Stimulated activated memory B cell treated with anti-CD40 and anti-IgM and Interleukin-4, amounts not matched to agents 10 μg/mL and 1 μg/mL and 100 μg/mL, for 72 hours (primary cell): ENCODE data around the gene APOA5.
"Not testable (repeated sequence)": the region's sequence is repeated elsewhere in the genome, so short reads cannot be mapped to it uniquely, and the experiment has no call there.

Experiments used
- ATAC-seq: fragments of 150-1000 bp; cut with Tn5 transposase; 2 replicates; pipeline ENCODE4 v1.10.0; 2021
- H3K27ac Mint-ChIP-seq: one replicate; pipeline ENCODE4 v1.8.0; 2022; ENCODE audit warnings: mild to moderate bottlenecking, mixed read lengths
- H3K27me3 Mint-ChIP-seq: one replicate; pipeline ENCODE4 v1.8.0; 2022; ENCODE audit warnings: mixed read lengths
- H3K36me3 Mint-ChIP-seq: one replicate; pipeline ENCODE4 v1.8.0; 2022; ENCODE audit warnings: mixed read lengths
- H3K4me1 Mint-ChIP-seq: one replicate; pipeline ENCODE4 v1.8.0; 2022; ENCODE audit warnings: mixed read lengths
- H3K4me3 Mint-ChIP-seq: one replicate; pipeline ENCODE4 v1.8.0; 2022; ENCODE audit warnings: mild to moderate bottlenecking, moderate library complexity, mixed read lengths
- H3K9me3 Mint-ChIP-seq: one replicate; pipeline ENCODE4 v1.8.0; 2022; ENCODE audit warnings: mixed read lengths

APOA5 gene, protein sequence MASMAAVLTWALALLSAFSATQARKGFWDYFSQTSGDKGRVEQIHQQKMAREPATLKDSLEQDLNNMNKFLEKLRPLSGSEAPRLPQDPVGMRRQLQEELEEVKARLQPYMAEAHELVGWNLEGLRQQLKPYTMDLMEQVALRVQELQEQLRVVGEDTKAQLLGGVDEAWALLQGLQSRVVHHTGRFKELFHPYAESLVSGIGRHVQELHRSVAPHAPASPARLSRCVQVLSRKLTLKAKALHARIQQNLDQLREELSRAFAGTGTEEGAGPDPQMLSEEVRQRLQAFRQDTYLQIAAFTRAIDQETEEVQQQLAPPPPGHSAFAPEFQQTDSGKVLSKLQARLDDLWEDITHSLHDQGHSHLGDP

GRCh38 chr11:116791813-116792143 lies at the start of gene APOA5:
Gene APOA5 (minus strand): TSS chr11:116791879. CDS start chr11:116791860, 19 bp downstream.
- Mint-ChIP-seq H3K4me1 (peaks cover 23% of the 10 kb centered on the region), H3K4me3 (no peak within 1 kb of the TSS), H3K9me3 (no peaks in the 10 kb centered on the region), H3K27me3 (peaks cover 9% of the 10 kb centered on the region), H3K27ac (no peak within 1 kb of the TSS), H3K36me3 (peaks cover 5% of the 10 kb centered on the region)
- no peak for ATAC-seq

- Mint-ChIP-seq H3K36me3 (peaks cover 23% of the 10 kb centered on the region), H3K27me3 (no peaks in the 10 kb centered on the region), H3K9me3 (no peaks in the 10 kb centered on the region), H3K4me1 (peaks cover 6% of the 10 kb centered on the region), H3K27ac (no peak overlapping the region), H3K4me3 (no peak overlapping the region)
- ATAC-seq: no peak
These were observed 49.1 kb upstream of the APOA5 start for GRCh38 chr11:116840746-116841296.

- H3K4me3 Mint-ChIP-seq: no peak overlapping the region
- ATAC-seq: no peak
- peaks cover 19% of the 10 kb centered on the region for H3K36me3 Mint-ChIP-seq
- no peaks in the 10 kb centered on the region for H3K9me3 Mint-ChIP-seq
- no peaks in the 10 kb centered on the region for H3K27me3 Mint-ChIP-seq
- no peak overlapping the region for H3K27ac Mint-ChIP-seq
- H3K4me1 Mint-ChIP-seq: peaks cover 12% of the 10 kb centered on the region
These were observed 48.6 kb upstream of the APOA5 start for GRCh38 chr11:116840224-116840745.

- H3K4me1 Mint-ChIP-seq: peaks cover 19% of the 10 kb centered on the region
- H3K27ac Mint-ChIP-seq: no peak overlapping the region
- no peaks in the 10 kb centered on the region for H3K27me3 Mint-ChIP-seq
- no peaks in the 10 kb centered on the region for H3K9me3 Mint-ChIP-seq
- no peak for ATAC-seq
- H3K4me3 Mint-ChIP-seq: no peak overlapping the region
- H3K36me3 Mint-ChIP-seq: peaks cover 7% of the 10 kb centered on the region
These were observed 46.8 kb upstream of the APOA5 start for GRCh38 chr11:116838321-116839084.

GRCh38 chr11:116837231-116838091 lies 45.8 kb upstream of the APOA5 start, which contains the start of gene APOA1:
Gene APOA1 (minus strand): TSS chr11:116837622. CDS start chr11:116837387, 235 bp downstream.
- Mint-ChIP-seq H3K4me3 (no peak within 1 kb of the TSS), H3K27me3 (no peaks in the 10 kb centered on the region), H3K36me3 (no peaks in the 10 kb centered on the region), H3K27ac (no peak within 1 kb of the TSS), H3K9me3 (no peaks in the 10 kb centered on the region), H3K4me1 (peaks cover 19% of the 10 kb centered on the region)
- ATAC-seq: no peak

DNA sequence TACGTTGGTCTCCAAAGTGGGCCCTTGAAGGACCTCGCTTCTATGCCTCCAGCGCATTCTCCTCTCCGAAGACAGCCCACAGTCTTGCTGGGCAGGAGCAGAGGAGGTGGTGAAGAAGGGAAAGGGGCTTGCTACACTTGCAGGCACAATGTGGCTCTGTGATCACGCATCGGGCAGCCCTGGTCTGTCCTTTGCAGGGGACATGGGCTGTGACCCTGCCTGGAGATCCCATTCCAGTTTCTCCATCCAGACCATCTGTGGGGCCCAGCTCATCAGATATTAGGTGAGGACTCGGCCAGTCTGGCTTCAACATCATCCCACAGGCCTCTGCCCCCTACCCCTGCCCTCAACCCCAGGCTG lies 44.9 kb upstream of the APOA5 start:
- Mint-ChIP-seq H3K27me3 (no peaks in the 10 kb centered on the region), H3K4me3 (no peak overlapping the region), H3K36me3 (no peaks in the 10 kb centered on the region), H3K27ac (no peak overlapping the region), H3K9me3 (no peaks in the 10 kb centered on the region), H3K4me1 (peaks cover 19% of the 10 kb centered on the region)
- ATAC-seq: no peak

- no peaks in the 10 kb centered on the region for H3K36me3 Mint-ChIP-seq
- peak overlapping the region; percentile 32 for H3K27ac Mint-ChIP-seq
- peak; percentile 86 for ATAC-seq
- H3K4me3 Mint-ChIP-seq: peak overlapping the region; percentile 63
- H3K4me1 Mint-ChIP-seq: peaks cover 19% of the 10 kb centered on the region
- peaks cover 6% of the 10 kb centered on the region for H3K27me3 Mint-ChIP-seq
- H3K9me3 Mint-ChIP-seq: no peaks in the 10 kb centered on the region
These were observed 44.3 kb upstream of the APOA5 start for GRCh38 chr11:116835791-116836631.

DNA sequence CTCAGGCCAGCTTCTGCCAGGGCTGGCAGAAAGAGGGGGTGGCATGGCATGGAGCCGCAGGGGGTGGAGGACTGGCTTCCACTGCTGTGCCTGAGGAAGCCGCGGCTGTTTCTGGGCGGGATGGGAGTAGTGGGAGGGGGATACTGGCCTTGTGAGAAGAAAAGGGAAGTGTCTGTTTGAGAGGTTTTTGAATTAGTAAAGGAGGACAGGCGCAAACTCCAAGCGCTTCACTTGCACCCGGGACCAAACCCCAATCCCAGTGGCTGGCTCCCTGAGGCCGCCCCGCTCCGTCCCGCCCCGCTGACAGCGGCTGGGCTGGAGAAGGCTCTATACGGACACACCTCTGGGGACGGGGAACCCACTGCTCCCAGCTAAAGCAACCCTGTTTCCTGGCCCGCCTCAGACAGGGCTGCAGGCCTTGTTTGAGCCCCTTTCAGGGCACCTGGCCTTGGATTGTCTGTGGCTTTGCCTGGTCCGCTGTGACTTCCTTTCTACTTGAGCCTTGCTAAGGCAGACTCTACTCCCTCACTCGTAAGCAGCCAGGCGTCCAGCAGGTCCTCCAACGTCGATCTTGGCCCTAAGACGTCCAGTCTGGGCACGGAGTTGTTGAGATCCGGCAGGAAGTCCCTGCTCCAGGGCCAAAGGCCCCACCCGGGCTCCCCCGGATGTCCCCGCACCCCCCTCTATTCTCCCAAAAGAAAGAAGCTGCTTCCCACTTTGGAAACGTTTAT lies 43.5 kb upstream of the APOA5 start:
- Mint-ChIP-seq H3K4me1 (peaks cover 19% of the 10 kb centered on the region), H3K27me3 (peaks cover 11% of the 10 kb centered on the region), H3K4me3 (peak overlapping the region; percentile 63), H3K27ac (peak overlapping the region; percentile 32), H3K36me3 (no peaks in the 10 kb centered on the region), H3K9me3 (no peaks in the 10 kb centered on the region)
- peak; percentile 1 for ATAC-seq

- Mint-ChIP-seq H3K27me3 (peaks cover 11% of the 10 kb centered on the region), H3K4me1 (peaks cover 19% of the 10 kb centered on the region), H3K4me3 (peak overlapping the region; percentile 21)
- not testable (repeated sequence) for ATAC-seq, H3K36me3 Mint-ChIP-seq, H3K9me3 Mint-ChIP-seq, H3K27ac Mint-ChIP-seq
These were observed 42.9 kb upstream of the APOA5 start for GRCh38 chr11:116834535-116835041.

DNA sequence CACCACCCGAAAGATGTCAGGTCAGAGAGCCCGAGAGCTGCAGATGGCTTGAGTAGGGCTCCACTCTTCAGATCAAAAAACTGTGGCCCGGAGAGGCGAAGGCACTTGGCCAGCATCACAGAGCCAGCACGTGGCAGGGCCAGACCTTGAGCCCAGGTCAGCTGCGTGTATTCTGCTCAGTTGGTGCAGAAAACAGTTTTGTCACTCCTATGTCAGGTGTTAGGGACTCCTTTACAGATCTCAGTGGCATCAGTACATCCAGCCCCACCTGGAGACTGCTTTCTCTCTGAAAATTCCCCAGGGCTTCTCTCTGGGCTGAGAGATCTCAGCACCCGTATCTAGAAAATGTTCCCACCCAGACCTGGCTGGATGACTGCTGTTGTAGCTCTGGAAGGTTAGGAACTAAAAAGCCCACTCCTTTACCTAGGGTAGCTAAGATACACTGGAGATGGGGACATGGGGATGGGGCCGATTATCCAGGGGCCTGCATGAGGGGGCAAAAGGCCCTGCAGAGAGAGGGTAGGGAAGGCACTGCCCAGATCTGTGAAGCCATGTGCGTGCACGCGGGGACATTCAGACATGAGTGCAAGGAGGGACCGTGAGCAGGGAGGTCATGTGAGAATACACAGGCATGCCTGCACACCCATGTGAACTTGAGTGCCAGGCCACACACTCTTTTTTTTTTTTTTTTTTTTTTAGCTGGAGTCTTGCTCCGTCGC lies 42.3 kb upstream of the APOA5 start:
- no peak overlapping the region for H3K4me3 Mint-ChIP-seq
- no peak for ATAC-seq
- no peaks in the 10 kb centered on the region for H3K36me3 Mint-ChIP-seq
- no peaks in the 10 kb centered on the region for H3K9me3 Mint-ChIP-seq
- peaks cover 11% of the 10 kb centered on the region for H3K27me3 Mint-ChIP-seq
- no peak overlapping the region for H3K27ac Mint-ChIP-seq
- peaks cover 19% of the 10 kb centered on the region for H3K4me1 Mint-ChIP-seq

DNA sequence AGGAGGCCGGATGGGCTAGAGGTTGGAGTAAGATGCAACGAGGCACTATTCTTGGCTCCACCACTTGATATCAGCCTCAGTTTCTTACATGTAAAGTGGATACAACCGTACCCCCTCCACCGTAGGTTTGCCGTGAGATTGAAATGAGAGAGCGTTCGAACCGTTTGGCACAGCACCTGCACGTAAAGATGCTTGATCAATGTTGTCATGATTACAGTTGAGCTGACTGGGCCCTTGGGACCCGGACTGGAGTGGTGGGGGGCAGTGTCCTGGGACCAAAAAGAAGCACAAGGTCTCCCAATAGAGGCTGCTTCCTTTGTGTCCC lies 41.8 kb upstream of the APOA5 start:
- no peak overlapping the region for H3K4me3 Mint-ChIP-seq
- ATAC-seq: no peak
- H3K27me3 Mint-ChIP-seq: peaks cover 11% of the 10 kb centered on the region
- H3K36me3 Mint-ChIP-seq: no peaks in the 10 kb centered on the region
- H3K9me3 Mint-ChIP-seq: no peaks in the 10 kb centered on the region
- peaks cover 19% of the 10 kb centered on the region for H3K4me1 Mint-ChIP-seq
- no peak overlapping the region for H3K27ac Mint-ChIP-seq

- no peaks in the 10 kb centered on the region for H3K9me3 Mint-ChIP-seq
- no peaks in the 10 kb centered on the region for H3K36me3 Mint-ChIP-seq
- no peak for ATAC-seq
- no peak overlapping the region for H3K27ac Mint-ChIP-seq
- peaks cover 11% of the 10 kb centered on the region for H3K27me3 Mint-ChIP-seq
- no peak overlapping the region for H3K4me3 Mint-ChIP-seq
- peaks cover 19% of the 10 kb centered on the region for H3K4me1 Mint-ChIP-seq
These were observed 40.9 kb upstream of the APOA5 start for GRCh38 chr11:116832350-116833290.
